ENCODE data around the gene TERT. TPM values are rescaled to one million over a fixed set of nuclear protein-coding genes. Genes with fewer than 3 reads are reported as not detected.

The TERT gene
- total and polyA plus RNA-seq, 3 experiments from 2014 or later: 2.0 to 2.5 TPM; not detected in 1

GRCh38 chr5:1265026-1265425 lies 29.8 kb downstream of the TERT start:
- CTCF ChIA-PET: no interaction called here
- H3K27ac Mint-ChIP-seq: no peak overlapping the region
- Histone ChIP-seq H3K27me3 (ENCODE audit: insufficient read depth, low read length, poor library complexity, severe bottlenecking) (no peaks in the 10 kb centered on the region), H3K4me1 (ENCODE audit: insufficient read depth, low read length) (peaks cover 10% of the 10 kb centered on the region), H3K9me3 (ENCODE audit: low read length) (no peaks in the 10 kb centered on the region), H3K27ac (ENCODE audit: low read depth, low read length) (no peak overlapping the region), H3K36me3 (ENCODE audit: insufficient read depth, low read length) (no peaks in the 10 kb centered on the region), H3K4me3 (ENCODE audit: low read length) (no peak overlapping the region)
- H3K4me3 Mint-ChIP-seq: no peak overlapping the region
- H3K36me3 Mint-ChIP-seq: no peaks in the 10 kb centered on the region
- no peak for DNase-seq
- peaks cover 11 to 12% (median 12%) of the 10 kb centered on the region in 3 donors for H3K4me1 Mint-ChIP-seq
- peaks cover 0 to 2% of the 10 kb centered on the region in 2 donors for H3K27me3 Mint-ChIP-seq
- no peaks in the 10 kb centered on the region for H3K9me3 Mint-ChIP-seq
- POLR2A ChIA-PET: no interaction called here

- CTCF ChIA-PET: no interaction called here
- Histone ChIP-seq H3K27me3 (ENCODE audit: insufficient read depth, low read length, poor library complexity, severe bottlenecking) (no peaks in the 10 kb centered on the region), H3K36me3 (ENCODE audit: insufficient read depth, low read length) (no peaks in the 10 kb centered on the region)
Observed at GRCh38 chr5:1264211-1264610, 30.7 kb downstream of the TERT start.

DNA sequence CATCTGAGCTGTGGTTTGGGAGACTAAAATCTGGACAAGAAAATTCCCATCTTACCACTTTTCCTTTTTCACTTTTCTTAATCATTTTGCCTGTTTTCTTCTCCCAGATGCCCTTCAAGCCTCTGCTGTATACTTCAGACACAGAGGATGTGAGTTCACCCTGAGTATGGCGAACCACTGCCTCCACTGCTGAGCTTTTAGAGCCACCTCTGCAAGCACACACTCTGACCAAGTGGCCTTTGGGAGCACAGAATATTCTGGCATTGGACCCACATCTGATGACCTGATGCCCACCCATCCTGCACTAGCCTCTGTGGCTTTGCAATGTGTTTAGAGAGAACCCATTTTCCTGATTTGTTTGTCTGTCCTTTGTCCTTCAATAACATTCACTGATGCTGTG lies 32.5 kb downstream of the TERT start:
- ChIA-PET CTCF (no interaction called here), POLR2A (no interaction called here)
- no peak overlapping the region for H3K27ac Mint-ChIP-seq
- H3K4me1 Mint-ChIP-seq: peaks cover 0 to 1% (median 0%) of the 10 kb centered on the region in 3 donors
- H3K27me3 ChIP-seq (ENCODE audit: insufficient read depth, low read length, poor library complexity, severe bottlenecking): no peaks in the 10 kb centered on the region
- H3K27me3 Mint-ChIP-seq: no peaks in the 10 kb centered on the region
- H3K27ac ChIP-seq (ENCODE audit: low read depth, low read length): no peak overlapping the region
- H3K4me3 ChIP-seq (ENCODE audit: low read length): no peak overlapping the region
- no peaks in the 10 kb centered on the region for H3K4me1 ChIP-seq (ENCODE audit: insufficient read depth, low read length)
- no peaks in the 10 kb centered on the region for H3K36me3 ChIP-seq (ENCODE audit: insufficient read depth, low read length)
- no peaks in the 10 kb centered on the region for H3K9me3 Mint-ChIP-seq
- no peaks in the 10 kb centered on the region for H3K36me3 Mint-ChIP-seq
- H3K4me3 Mint-ChIP-seq: no peak overlapping the region
- no peaks in the 10 kb centered on the region for H3K9me3 ChIP-seq (ENCODE audit: low read length)
- no peak for DNase-seq

More at GRCh38 chr5:1264211-1264610, 30.7 kb downstream of the TERT start:
- H3K27ac ChIP-seq (ENCODE audit: low read depth, low read length): no peak overlapping the region
- peaks cover 10% of the 10 kb centered on the region for H3K4me1 ChIP-seq (ENCODE audit: insufficient read depth, low read length)
- H3K27me3 Mint-ChIP-seq: no peaks in the 10 kb centered on the region
- H3K4me1 Mint-ChIP-seq: peaks cover 10 to 12% (median 11%) of the 10 kb centered on the region in 3 donors
- no peaks in the 10 kb centered on the region for H3K36me3 Mint-ChIP-seq
- no peak overlapping the region for H3K27ac Mint-ChIP-seq
- no peaks in the 10 kb centered on the region for H3K9me3 Mint-ChIP-seq
- POLR2A ChIA-PET: no interaction called here
- no peak overlapping the region for H3K4me3 ChIP-seq (ENCODE audit: low read length)
- H3K4me3 Mint-ChIP-seq: no peak overlapping the region
- no peaks in the 10 kb centered on the region for H3K9me3 ChIP-seq (ENCODE audit: low read length)
- no peak for DNase-seq

DNA sequence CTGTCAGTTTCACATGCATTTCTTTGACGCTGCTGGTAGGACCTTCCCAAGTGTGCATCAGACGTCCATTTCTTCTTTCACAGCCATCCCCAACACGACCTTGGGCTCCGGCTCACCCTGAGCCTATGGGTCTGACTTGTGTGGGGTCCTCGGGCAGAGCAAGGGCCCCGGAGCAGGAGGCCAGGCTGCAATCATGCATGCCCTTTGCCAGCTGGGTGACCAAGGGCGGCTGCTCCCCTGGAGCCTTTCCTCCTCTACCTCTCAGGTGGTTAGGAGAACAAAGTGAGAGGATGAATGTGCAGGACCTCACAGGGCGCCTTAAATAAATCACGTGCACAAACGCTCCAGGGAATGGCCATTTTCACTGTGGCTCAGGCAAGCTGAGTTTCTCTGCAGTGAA lies 33.2 kb downstream of the TERT start:
- Mint-ChIP-seq H3K27me3 (no peaks in the 10 kb centered on the region), H3K4me1 (peaks cover 0 to 1% (median 0%) of the 10 kb centered on the region in 3 donors), H3K4me3 (no peak overlapping the region), H3K27ac (no peak overlapping the region), H3K9me3 (no peaks in the 10 kb centered on the region), H3K36me3 (no peaks in the 10 kb centered on the region)
- no peak overlapping the region for H3K4me3 ChIP-seq (ENCODE audit: low read length)
- no peaks in the 10 kb centered on the region for H3K36me3 ChIP-seq (ENCODE audit: insufficient read depth, low read length)
- H3K4me1 ChIP-seq (ENCODE audit: insufficient read depth, low read length): no peaks in the 10 kb centered on the region
- H3K9me3 ChIP-seq (ENCODE audit: low read length): no peaks in the 10 kb centered on the region
- H3K27ac ChIP-seq (ENCODE audit: low read depth, low read length): no peak overlapping the region
- DNase-seq: no peak
- CTCF ChIA-PET: no interaction called here
- POLR2A ChIA-PET: no interaction called here
- no peaks in the 10 kb centered on the region for H3K27me3 ChIP-seq (ENCODE audit: insufficient read depth, low read length, poor library complexity, severe bottlenecking)

DNA sequence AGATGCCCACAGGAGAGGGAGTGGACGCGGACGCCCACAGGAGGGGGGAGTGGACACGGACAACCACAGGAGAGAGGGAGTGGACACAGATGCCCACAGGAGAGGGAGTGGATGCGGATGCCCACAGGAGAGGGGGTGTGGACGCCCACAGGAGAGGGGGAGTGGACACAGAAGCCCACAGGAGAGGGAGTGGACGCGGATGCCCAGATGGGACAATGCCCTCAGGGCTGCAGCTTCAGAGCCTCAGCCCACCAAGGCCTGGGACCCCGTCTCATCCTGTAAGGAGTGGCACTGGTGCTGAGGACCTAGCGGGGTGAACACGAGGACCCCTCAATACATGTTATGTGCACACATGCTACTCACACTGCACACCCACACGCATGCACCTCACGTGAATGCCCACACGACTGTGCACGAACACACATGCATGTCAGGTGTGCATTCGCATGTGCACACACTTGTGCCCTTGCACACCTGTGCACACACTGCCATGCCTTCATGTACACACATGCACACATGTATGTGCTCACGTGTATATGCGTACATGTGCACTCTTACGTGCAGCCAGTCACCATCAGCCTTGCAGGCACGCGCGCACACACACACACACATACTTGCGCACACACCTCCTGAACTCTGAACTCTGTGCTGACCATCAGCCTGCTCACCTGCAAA lies 34.9 kb downstream of the TERT start:
- Histone ChIP-seq H3K36me3 (ENCODE audit: insufficient read depth, low read length) (no peaks in the 10 kb centered on the region), H3K27me3 (ENCODE audit: insufficient read depth, low read length, poor library complexity, severe bottlenecking) (no peaks in the 10 kb centered on the region), H3K4me1 (ENCODE audit: insufficient read depth, low read length) (peaks cover 10% of the 10 kb centered on the region), H3K4me3 (ENCODE audit: low read length) (no peak overlapping the region), H3K9me3 (ENCODE audit: low read length) (no peaks in the 10 kb centered on the region), H3K27ac (ENCODE audit: low read depth, low read length) (no peak overlapping the region)
- H3K27me3 Mint-ChIP-seq: no peaks in the 10 kb centered on the region
- no peak overlapping the region for H3K4me3 Mint-ChIP-seq
- no peaks in the 10 kb centered on the region for H3K9me3 Mint-ChIP-seq
- H3K4me1 Mint-ChIP-seq: peaks cover 10 to 11% (median 10%) of the 10 kb centered on the region in 3 donors
- POLR2A ChIA-PET: no interaction called here
- CTCF ChIA-PET: no interaction called here
- H3K36me3 Mint-ChIP-seq: no peaks in the 10 kb centered on the region
- no peak for DNase-seq
- no peak overlapping the region for H3K27ac Mint-ChIP-seq

- no peaks in the 10 kb centered on the region for H3K36me3 Mint-ChIP-seq
- no peak overlapping the region for H3K4me3 ChIP-seq (ENCODE audit: low read length)
- no peak overlapping the region for H3K27ac ChIP-seq (ENCODE audit: low read depth, low read length)
- ChIA-PET CTCF (no interaction called here), POLR2A (no interaction called here)
- H3K4me1 Mint-ChIP-seq: peaks cover 15 to 17% (median 15%) of the 10 kb centered on the region in 3 donors
- H3K4me3 Mint-ChIP-seq: no peak overlapping the region
- H3K27me3 Mint-ChIP-seq: no peaks in the 10 kb centered on the region
- H3K36me3 ChIP-seq (ENCODE audit: insufficient read depth, low read length): no peaks in the 10 kb centered on the region
- H3K4me1 ChIP-seq (ENCODE audit: insufficient read depth, low read length): peaks cover 18% of the 10 kb centered on the region
- no peak for DNase-seq
- H3K27ac Mint-ChIP-seq: no peak overlapping the region
- no peaks in the 10 kb centered on the region for H3K9me3 ChIP-seq (ENCODE audit: low read length)
- no peaks in the 10 kb centered on the region for H3K9me3 Mint-ChIP-seq
- H3K27me3 ChIP-seq (ENCODE audit: insufficient read depth, low read length, poor library complexity, severe bottlenecking): no peaks in the 10 kb centered on the region
Observed at GRCh38 chr5:1257841-1258240, 37.0 kb downstream of the TERT start.

GRCh38 chr5:1257363-1257762 lies 37.5 kb downstream of the TERT start:
- no peak for DNase-seq
- Histone ChIP-seq H3K36me3 (ENCODE audit: insufficient read depth, low read length) (no peaks in the 10 kb centered on the region), H3K9me3 (ENCODE audit: low read length) (no peaks in the 10 kb centered on the region), H3K4me3 (ENCODE audit: low read length) (no peak overlapping the region), H3K27ac (ENCODE audit: low read depth, low read length) (no peak overlapping the region), H3K27me3 (ENCODE audit: insufficient read depth, low read length, poor library complexity, severe bottlenecking) (no peaks in the 10 kb centered on the region), H3K4me1 (ENCODE audit: insufficient read depth, low read length) (peaks cover 18% of the 10 kb centered on the region)
- CTCF ChIA-PET: no interaction called here
- Mint-ChIP-seq H3K4me3 (no peak overlapping the region), H3K4me1 (peaks cover 15 to 17% (median 15%) of the 10 kb centered on the region in 3 donors), H3K9me3 (no peaks in the 10 kb centered on the region), H3K27ac (no peak overlapping the region), H3K36me3 (no peaks in the 10 kb centered on the region), H3K27me3 (no peaks in the 10 kb centered on the region)
- POLR2A ChIA-PET: no interaction called here

DNA sequence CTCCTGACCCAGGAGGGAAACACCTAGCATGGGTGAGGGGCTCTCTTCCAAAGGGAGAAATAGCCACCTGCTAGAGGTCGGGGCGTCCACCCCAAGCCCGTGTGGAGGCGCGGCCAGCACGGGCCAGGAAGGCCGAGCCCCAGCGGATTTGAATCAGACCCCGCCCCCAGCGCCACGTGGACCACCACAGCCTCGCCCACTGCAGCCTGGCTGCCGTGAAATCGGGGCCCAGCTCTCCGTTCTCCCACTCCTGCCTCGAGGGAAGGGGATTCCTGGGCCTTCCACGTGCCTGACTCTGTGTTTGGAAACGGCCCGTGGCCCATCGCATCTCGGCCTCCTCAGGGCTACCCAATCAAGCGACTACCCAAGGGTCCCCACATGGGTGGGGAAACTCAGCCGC lies 38.1 kb downstream of the TERT start:
- no peak overlapping the region for H3K27ac ChIP-seq (ENCODE audit: low read depth, low read length)
- no peaks in the 10 kb centered on the region for H3K36me3 Mint-ChIP-seq
- no peaks in the 10 kb centered on the region for H3K36me3 ChIP-seq (ENCODE audit: insufficient read depth, low read length)
- H3K4me3 Mint-ChIP-seq: no peak overlapping the region
- H3K9me3 Mint-ChIP-seq: no peaks in the 10 kb centered on the region
- no peak overlapping the region for H3K4me3 ChIP-seq (ENCODE audit: low read length)
- peaks cover 14 to 17% (median 15%) of the 10 kb centered on the region in 3 donors for H3K4me1 Mint-ChIP-seq
- DNase-seq: no peak
- H3K27ac Mint-ChIP-seq: no peak overlapping the region
- no peaks in the 10 kb centered on the region for H3K27me3 ChIP-seq (ENCODE audit: insufficient read depth, low read length, poor library complexity, severe bottlenecking)
- ChIA-PET POLR2A (no interaction called here), CTCF (no interaction called here)
- H3K27me3 Mint-ChIP-seq: no peaks in the 10 kb centered on the region
- no peaks in the 10 kb centered on the region for H3K9me3 ChIP-seq (ENCODE audit: low read length)
- H3K4me1 ChIP-seq (ENCODE audit: insufficient read depth, low read length): peaks cover 18% of the 10 kb centered on the region

Measured in CD8-positive, alpha-beta memory T cell (primary cell).